WERI-Rb-1 (cell line): ENCODE data around the gene ALCAM.
"Not testable (repeated sequence)": the region's sequence is repeated elsewhere in the genome, so short reads cannot be mapped to it uniquely, and the experiment has no call there.

ENCODE experiments used
- DNase-seq: peaks from one replicate; pipeline ENCODE4 v3.0.0-alpha.2; 2020
- H3K27ac ChIP-seq: fragments of 250-450 bp; sonication (Bioruptor Pico); 2 replicates; pipeline ENCODE4 v1.5.1; 2020; ENCODE audit warnings: mild to moderate bottlenecking, moderate library complexity
- H3K27me3 ChIP-seq: fragments of 250-450 bp; sonication (Bioruptor Pico); 2 replicates; pipeline ENCODE4 v1.5.1; 2021; ENCODE audit warnings: mild to moderate bottlenecking, low read depth, moderate library complexity; ENCODE audit not compliant: insufficient read depth, severe bottlenecking
- H3K36me3 ChIP-seq: fragments of 250-450 bp; sonication (Bioruptor Pico); 2 replicates; pipeline ENCODE4 v1.5.1; 2020; ENCODE audit warnings: mild to moderate bottlenecking, moderate library complexity
- H3K4me3 ChIP-seq: 2 replicates; pipeline ENCODE4 v1.5.1; 2011; ENCODE audit warnings: low read depth, mild to moderate bottlenecking, control low read depth, low read length
- H3K9me3 ChIP-seq: fragments of 250-450 bp; sonication (Bioruptor Pico); 2 replicates; pipeline ENCODE4 v1.5.1; 2021; ENCODE audit warnings: mild to moderate bottlenecking, moderate library complexity; ENCODE audit not compliant: severe bottlenecking
- TF ChIP-seq, protein P1 (sequence below): IDR thresholded peaks from 2 replicates; pipeline ENCODE4 v1.5.1; 2011; ENCODE audit warnings: low read depth, mild to moderate bottlenecking, control low read depth, inconsistent platforms, low read length

Gene ALCAM

DNA sequence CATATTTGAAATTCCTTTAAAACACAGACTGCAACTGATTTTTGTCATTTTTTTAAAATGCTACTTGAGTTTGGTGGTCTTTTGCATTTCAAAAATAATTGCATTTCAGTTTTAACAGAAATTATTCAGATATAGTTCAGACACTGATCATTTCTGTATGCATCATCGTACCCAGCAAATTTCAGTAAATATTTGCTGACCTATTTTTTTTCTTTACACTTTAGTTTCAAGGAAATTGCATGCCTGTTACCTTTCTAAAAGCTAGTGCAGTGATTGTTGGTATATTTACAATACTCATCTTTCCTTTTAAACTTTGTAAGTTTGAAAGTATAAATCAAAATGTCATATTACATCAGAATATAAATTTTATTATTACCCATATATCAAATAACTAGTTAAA, 32.4 kb downstream of the ALCAM start:
- Histone ChIP-seq H3K4me3 (no peak overlapping the region), H3K9me3 (no peaks in the 10 kb centered on the region), H3K27ac (no peak overlapping the region), H3K36me3 (no peaks in the 10 kb centered on the region), H3K27me3 (no peaks in the 10 kb centered on the region)
- TF ChIP-seq, protein P1, sequence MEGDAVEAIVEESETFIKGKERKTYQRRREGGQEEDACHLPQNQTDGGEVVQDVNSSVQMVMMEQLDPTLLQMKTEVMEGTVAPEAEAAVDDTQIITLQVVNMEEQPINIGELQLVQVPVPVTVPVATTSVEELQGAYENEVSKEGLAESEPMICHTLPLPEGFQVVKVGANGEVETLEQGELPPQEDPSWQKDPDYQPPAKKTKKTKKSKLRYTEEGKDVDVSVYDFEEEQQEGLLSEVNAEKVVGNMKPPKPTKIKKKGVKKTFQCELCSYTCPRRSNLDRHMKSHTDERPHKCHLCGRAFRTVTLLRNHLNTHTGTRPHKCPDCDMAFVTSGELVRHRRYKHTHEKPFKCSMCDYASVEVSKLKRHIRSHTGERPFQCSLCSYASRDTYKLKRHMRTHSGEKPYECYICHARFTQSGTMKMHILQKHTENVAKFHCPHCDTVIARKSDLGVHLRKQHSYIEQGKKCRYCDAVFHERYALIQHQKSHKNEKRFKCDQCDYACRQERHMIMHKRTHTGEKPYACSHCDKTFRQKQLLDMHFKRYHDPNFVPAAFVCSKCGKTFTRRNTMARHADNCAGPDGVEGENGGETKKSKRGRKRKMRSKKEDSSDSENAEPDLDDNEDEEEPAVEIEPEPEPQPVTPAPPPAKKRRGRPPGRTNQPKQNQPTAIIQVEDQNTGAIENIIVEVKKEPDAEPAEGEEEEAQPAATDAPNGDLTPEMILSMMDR = no peak
- no peak for DNase-seq

DNA sequence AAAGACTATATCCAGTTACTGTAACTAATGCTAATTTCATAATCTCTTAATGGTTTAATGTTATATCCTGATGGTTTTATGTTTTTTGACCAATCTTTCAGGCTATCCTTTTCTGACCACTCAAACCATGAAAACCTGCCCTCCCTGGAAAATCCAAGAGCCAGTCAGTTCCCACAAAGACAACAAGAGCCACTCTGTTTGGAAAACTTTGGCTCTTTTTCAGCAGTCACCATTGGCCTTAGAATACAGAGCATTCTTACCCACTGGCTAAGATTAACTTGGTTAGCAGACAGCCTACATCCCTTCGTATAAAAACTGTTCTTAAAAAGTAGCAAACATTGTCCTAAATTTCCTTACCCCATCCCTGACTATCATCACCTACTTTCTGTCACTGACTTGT, 32.9 kb downstream of the ALCAM start:
- H3K9me3 ChIP-seq = no peaks in the 10 kb centered on the region
- H3K36me3 ChIP-seq = no peaks in the 10 kb centered on the region
- no peak overlapping the region for H3K4me3 ChIP-seq
- TF ChIP-seq, protein P1 = no peak
- H3K27me3 ChIP-seq = no peaks in the 10 kb centered on the region
- H3K27ac ChIP-seq = no peak overlapping the region
- no peak for DNase-seq

DNA sequence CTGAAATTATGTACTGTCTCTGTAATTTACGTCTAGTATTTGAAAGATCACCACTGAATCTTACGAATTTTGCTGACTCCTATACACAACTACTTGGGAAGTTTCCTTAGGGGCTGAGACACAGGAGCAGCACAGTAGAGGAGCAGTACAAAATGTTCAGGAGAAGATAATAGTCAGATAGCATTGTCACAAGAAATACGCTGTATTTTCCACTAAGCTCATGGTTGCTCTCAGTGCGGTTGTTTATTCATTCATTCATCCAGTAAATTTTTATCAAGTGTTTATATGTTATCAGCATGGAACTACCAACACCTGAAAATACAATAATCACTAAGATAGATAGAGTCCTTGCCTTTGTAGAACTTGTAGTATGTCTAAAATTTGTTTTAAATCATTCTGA, 34.5 kb downstream of the ALCAM start:
- no peak overlapping the region for H3K4me3 ChIP-seq
- no peaks in the 10 kb centered on the region for H3K9me3 ChIP-seq
- H3K36me3 ChIP-seq = no peaks in the 10 kb centered on the region
- DNase-seq = no peak
- no peaks in the 10 kb centered on the region for H3K27me3 ChIP-seq
- H3K27ac ChIP-seq = no peak overlapping the region
- TF ChIP-seq, protein P1 = no peak

DNA sequence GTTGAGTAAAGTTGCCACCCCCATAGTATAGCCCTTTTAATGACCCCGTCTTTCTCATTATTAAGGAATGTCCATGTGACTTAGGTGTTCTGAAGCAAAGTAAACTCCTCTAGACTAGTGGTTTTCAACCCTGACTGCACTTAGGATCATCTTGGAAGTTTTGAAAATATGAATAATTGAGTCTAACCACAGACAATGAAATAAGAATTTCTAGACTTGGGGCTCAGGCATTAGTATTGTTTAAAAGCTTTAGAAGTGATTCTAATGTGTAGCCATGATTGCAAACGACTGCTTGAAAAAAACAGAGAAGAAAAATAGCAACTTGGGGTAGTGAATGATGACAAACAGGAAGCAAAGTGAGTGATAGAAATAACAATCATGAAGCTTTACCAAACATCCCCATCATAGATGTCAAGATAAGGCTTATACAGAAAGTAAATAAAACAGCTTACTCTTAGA, 35.0 kb downstream of the ALCAM start:
- DNase-seq = no peak
- Histone ChIP-seq H3K36me3 (no peaks in the 10 kb centered on the region), H3K27ac (no peak overlapping the region), H3K4me3 (no peak overlapping the region), H3K27me3 (no peaks in the 10 kb centered on the region), H3K9me3 (no peaks in the 10 kb centered on the region)
- TF ChIP-seq, protein P1 = no peak

DNA sequence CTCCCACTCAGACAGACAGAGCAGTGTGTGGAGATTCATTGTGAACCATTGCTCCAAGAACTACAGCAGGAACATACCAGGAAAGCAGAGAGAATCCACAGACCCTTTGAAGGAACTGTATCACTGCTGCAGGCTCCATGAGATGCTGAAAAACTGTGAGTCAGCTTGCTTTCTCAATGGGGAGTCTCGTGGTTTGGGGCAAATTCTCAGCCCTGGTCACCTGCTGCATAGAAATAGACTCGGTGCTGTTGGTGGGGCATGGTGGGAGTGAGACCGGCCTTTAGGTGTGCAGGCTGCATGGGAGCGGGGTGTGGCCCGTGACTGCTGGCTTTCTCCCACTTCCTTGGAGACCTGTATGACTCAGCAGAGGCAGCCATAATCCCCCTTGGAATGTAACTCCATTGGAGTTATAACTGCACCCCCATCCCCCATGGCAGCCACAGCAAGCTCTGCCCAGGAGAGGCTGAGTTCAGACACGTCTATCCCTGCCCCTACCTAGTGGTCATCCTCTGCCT, 35.6 kb downstream of the ALCAM start:
- no peak overlapping the region for H3K4me3 ChIP-seq
- TF ChIP-seq, protein P1 = no peak
- H3K27ac ChIP-seq = no peak overlapping the region
- no peaks in the 10 kb centered on the region for H3K36me3 ChIP-seq
- H3K27me3 ChIP-seq = no peaks in the 10 kb centered on the region
- no peaks in the 10 kb centered on the region for H3K9me3 ChIP-seq
- no peak for DNase-seq

DNA sequence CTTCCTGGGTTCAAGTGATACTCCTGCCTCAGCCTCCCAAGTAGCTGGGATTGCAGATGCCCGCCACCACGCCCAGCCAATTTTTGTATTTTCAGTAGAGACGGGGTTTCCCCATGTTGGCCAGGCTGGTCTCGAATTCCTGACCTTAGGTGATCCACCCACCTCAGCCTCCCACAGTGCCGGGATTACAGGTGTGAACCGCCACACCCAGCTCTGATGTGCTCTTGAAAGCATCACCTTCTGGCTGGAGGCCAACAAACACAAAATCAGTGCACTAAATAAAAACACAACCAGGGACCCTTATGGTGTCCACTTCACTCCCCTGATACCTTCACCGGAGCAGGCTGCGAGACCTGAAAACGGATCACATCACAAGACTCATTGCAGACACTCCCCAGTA, 36.3 kb downstream of the ALCAM start:
- not testable (repeated sequence) for H3K27me3 ChIP-seq, H3K4me3 ChIP-seq, H3K27ac ChIP-seq, H3K36me3 ChIP-seq, DNase-seq, H3K9me3 ChIP-seq
